ENCODE measurements around the gene GSTT2.
"Not testable (repeated sequence)": the region's sequence is repeated elsewhere in the genome, so short reads cannot be mapped to it uniquely, and the experiment has no call there.

GRCh38 chr22:23974345-23974744 lies 5.6 kb upstream of the GSTT2 start, which contains the start of gene DDT:
- TF ChIP-seq CTCF (IDR thresholded peaks at IDR 0.05); EZH2 (IDR thresholded peaks at IDR 0.05; ENCODE audit: borderline replicate concordance, insufficient read depth, low read depth, low read length, poor library complexity, severe bottlenecking): not testable (repeated sequence)

Measured in B cell (primary cell).